IMR-90 (cell line): ENCODE data around the gene AHI1. TPM values are rescaled to one million over a fixed set of nuclear protein-coding genes. Genes with fewer than 3 reads are reported as not detected.

Source experiments
- ATAC-seq: fragments of 200-7000 bp; cut with Tn5 transposase; 2 replicates; pipeline ENCODE4 v1.9.1; 2020; ENCODE audit warnings: low read depth, mild to moderate bottlenecking, moderate library complexity
- BruUV-seq: library from RNA; stranded (reverse); fragments of 400-500 nt; replicated peaks from 2 replicates; lab custom pipeline; 2021; lab: Mats Ljungman, UMichigan
- CTCF ChIA-PET: fragments of 300-600 bp; formaldehyde crosslinking; extraction: SDS; loops from one replicate; lab custom pipeline; 2021; ENCODE audit warnings: antibody characterized with exemption; lab: Yijun Ruan, JAX
- POLR2A ChIA-PET: fragments of 300-600 bp; sonication (Branson Sonifier 250); formaldehyde crosslinking; loops from one replicate; lab custom pipeline; 2022; ENCODE audit warnings: antibody characterized with exemption; ENCODE audit not compliant: unreplicated experiment; lab: Charles Lee
- DNase-seq: peaks from one replicate; pipeline ENCODE4 v3.0.0; 2013
- H2AFZ ChIP-seq: replicated peaks from 2 replicates; pipeline ENCODE3; 2013; ENCODE audit warnings: low read length, mild to moderate bottlenecking; ENCODE audit not compliant: poor library complexity
- H2AK5ac ChIP-seq: 2 replicates; pipeline ENCODE4 v1.6.1; 2013; ENCODE audit warnings: low read depth, low read length, inconsistent platforms
- H2AK9ac ChIP-seq: replicated peaks from 2 replicates; pipeline ENCODE3; 2013; ENCODE audit warnings: mild to moderate bottlenecking, low read depth, low read length, moderate library complexity; ENCODE audit not compliant: poor library complexity
- H2BK120ac ChIP-seq: 2 replicates; pipeline ENCODE4 v1.6.1; 2013; ENCODE audit warnings: low read depth, low read length, inconsistent platforms
- H2BK15ac ChIP-seq: 3 replicates; pipeline ENCODE4 v1.6.1; 2013; ENCODE audit warnings: low read depth, low read length, inconsistent platforms
- H2BK20ac ChIP-seq: 2 replicates; pipeline ENCODE4 v1.6.1; 2013; ENCODE audit warnings: low read depth, mild to moderate bottlenecking, inconsistent platforms, low read length, moderate library complexity
- H2BK5ac ChIP-seq: 2 replicates; pipeline ENCODE4 v1.6.1; 2013; ENCODE audit warnings: mild to moderate bottlenecking, low read depth, low read length, inconsistent platforms; ENCODE audit not compliant: poor library complexity, severe bottlenecking
- H3K14ac ChIP-seq: replicated peaks from 2 replicates; pipeline ENCODE4 v1.6.1; 2013; ENCODE audit warnings: low read depth, low read length, inconsistent platforms
- H3K18ac ChIP-seq: 2 replicates; pipeline ENCODE4 v1.6.1; 2013; ENCODE audit warnings: low read depth, low read length, control low read depth
- H3K23ac ChIP-seq: 2 replicates; pipeline ENCODE4 v1.6.1; 2013; ENCODE audit warnings: low read depth, low read length, inconsistent platforms
- H3K27ac ChIP-seq: 2 replicates; pipeline ENCODE4 v1.5.1; 2013; ENCODE audit warnings: mild to moderate bottlenecking, control low read depth, low read length; ENCODE audit not compliant: insufficient read depth
- H3K27me3 ChIP-seq: 2 replicates; pipeline ENCODE4 v1.6.1; 2013; ENCODE audit warnings: low read length; ENCODE audit not compliant: control insufficient read depth, insufficient read depth
- H3K36me3 ChIP-seq: 2 replicates; pipeline ENCODE4 v1.6.1; 2013; ENCODE audit warnings: low read length, mixed read lengths; ENCODE audit not compliant: control insufficient read depth, insufficient read depth
- H3K4ac ChIP-seq: 2 replicates; pipeline ENCODE4 v1.6.1; 2013; ENCODE audit warnings: low read depth, low read length, inconsistent platforms
- H3K4me1 ChIP-seq: 2 replicates; pipeline ENCODE4 v1.6.1; 2013; ENCODE audit warnings: low read length, mixed read lengths; ENCODE audit not compliant: control insufficient read depth, insufficient read depth
- H3K4me2 ChIP-seq: 2 replicates; pipeline ENCODE4 v1.6.1; 2013; ENCODE audit warnings: low read depth, mild to moderate bottlenecking, control low read depth, low read length, moderate library complexity
- H3K4me3 ChIP-seq: 2 replicates; pipeline ENCODE4 v1.5.1; 2013; ENCODE audit warnings: low read depth, mild to moderate bottlenecking, control low read depth, low read length, moderate library complexity; ENCODE audit not compliant: insufficient read depth
- H3K56ac ChIP-seq: 2 replicates; pipeline ENCODE4 v1.6.1; 2013; ENCODE audit warnings: low read length, inconsistent platforms; ENCODE audit not compliant: insufficient read depth; ENCODE audit errors: extremely low read depth
- H3K79me1 ChIP-seq, 2 experiments: 2 replicates each; pipeline ENCODE4 v1.6.1; 2013; ENCODE audit warnings: low read length in 2 of 2, inconsistent platforms in 1 of 2, low read depth in 1 of 2
- H3K9ac ChIP-seq: 2 replicates; pipeline ENCODE4 v1.6.1; 2013; ENCODE audit warnings: low read depth, low read length, control low read depth
- H3K9me1 ChIP-seq: 2 replicates; pipeline ENCODE4 v1.6.1; 2013; ENCODE audit warnings: low read length, inconsistent platforms; ENCODE audit not compliant: insufficient read depth
- H3K9me3 ChIP-seq: 2 replicates; pipeline ENCODE4 v1.6.1; 2013; ENCODE audit warnings: low read length; ENCODE audit not compliant: control insufficient read depth, insufficient read depth
- H4K20me1 ChIP-seq: 2 replicates; pipeline ENCODE4 v1.6.1; 2013; ENCODE audit warnings: low read length, inconsistent platforms; ENCODE audit not compliant: insufficient read depth
- H4K5ac ChIP-seq: 2 replicates; pipeline ENCODE4 v1.6.1; 2013; ENCODE audit warnings: mild to moderate bottlenecking, low read depth, low read length, control low read depth
- H4K8ac ChIP-seq, 2 experiments: 2 replicates each; pipeline ENCODE4 v1.6.1; 2013; ENCODE audit warnings: low read depth in 2 of 2, low read length in 2 of 2, control low read depth in 1 of 2, inconsistent platforms in 1 of 2
- H4K91ac ChIP-seq: 2 replicates; pipeline ENCODE4 v1.6.1; 2013; ENCODE audit warnings: low read depth, low read length, inconsistent platforms; ENCODE audit not compliant: insufficient read depth
- BHLHE40 ChIP-seq: fragments of 150-350 bp; IDR thresholded peaks from 2 replicates; pipeline ENCODE4 v1.6.1; 2016; ENCODE audit warnings: mild to moderate bottlenecking, low read depth, low read length
- CEBPB ChIP-seq: IDR thresholded peaks from 2 replicates; pipeline ENCODE4 v1.6.1; 2012; ENCODE audit warnings: low read depth, low read length, improper control_type of control experiment
- CHD1 ChIP-seq: IDR thresholded peaks from 2 replicates; pipeline ENCODE4 v1.6.1; 2012; ENCODE audit warnings: low read depth, low read length, improper control_type of control experiment
- FOS ChIP-seq: fragments of 150-350 bp; IDR thresholded peaks from 2 replicates; pipeline ENCODE4 v1.6.1; 2016; ENCODE audit warnings: low read depth, low read length
- MAFK ChIP-seq: IDR thresholded peaks from 2 replicates; pipeline ENCODE4 v1.6.1; 2012; ENCODE audit warnings: low read depth, low read length, improper control_type of control experiment
- MAZ ChIP-seq: IDR thresholded peaks from 2 replicates; pipeline ENCODE4 v1.6.1; 2012; ENCODE audit warnings: low read depth, mild to moderate bottlenecking, low read length, improper control_type of control experiment, moderate library complexity, borderline replicate concordance
- NFE2L2 ChIP-seq: fragments of 150-350 bp; IDR thresholded peaks from 2 replicates; pipeline ENCODE4 v1.6.1; 2016; ENCODE audit warnings: low read depth, mild to moderate bottlenecking, low read length
- RAD21 ChIP-seq: IDR thresholded peaks from 2 replicates; pipeline ENCODE4 v1.6.1; 2012; ENCODE audit warnings: low read length, improper control_type of control experiment
- RFX5 ChIP-seq: IDR thresholded peaks from 2 replicates; pipeline ENCODE4 v1.8.0; 2012; ENCODE audit warnings: low read depth, mild to moderate bottlenecking, low read length, moderate library complexity
- WGBS, 2 experiments: methylation state at CpG; one replicate each; pipeline versions ENCODE4 v1.1.5 to v1.1.7; 2013; ENCODE audit warnings: missing lambda C conversion rate in 2 of 2; ENCODE audit not compliant: insufficient read length in 1 of 2; ENCODE audit errors: extremely low coverage in 2 of 2; 5-methylcytosine and 5-hydroxymethylcytosine counted together
- dilution Hi-C: fragments of 300-500 bp; cut with HindIII; formaldehyde crosslinking; loops from one replicate; pipeline ENCODE4 v1.14.3; 2018; ENCODE audit warnings: low sequenced_read_pairs; ENCODE audit not compliant: unreplicated experiment
- in situ Hi-C: fragments of 300-500 bp; cut with MboI; formaldehyde crosslinking; loops from 3 replicates; pipeline ENCODE4 v1.14.3; 2019; ENCODE audit warnings: low sequenced_read_pairs, inconsistent platforms, mixed read lengths
- intact Hi-C: fragments of 100-400 bp; cut with micrococcal nuclease; formaldehyde crosslinking; loops from 2 replicates; pipeline ENCODE4 v1.10.0; 2022
- polyA plus RNA-seq, 3 experiments: library from polyadenylated mRNA; depleted of rRNA; stranded (reverse); fragments of >200 nt; gene quantifications; 2 replicates each; pipeline ENCODE4 v1.2.3, GENCODE V29; 2012; ENCODE audit warnings: low replicate concordance in 1 of 3
- total RNA-seq: library from RNA; depleted of rRNA; stranded (reverse); fragments of >200 nt; gene quantifications from 2 replicates; pipeline ENCODE4 v1.2.3, GENCODE V29; 2012
- TF ChIP-seq, protein P1 (sequence below): fragments of 150-350 bp; IDR thresholded peaks from 2 replicates; pipeline ENCODE4 v1.6.1; 2016; ENCODE audit warnings: low read depth, mild to moderate bottlenecking, low read length, moderate library complexity, borderline replicate concordance
- TF ChIP-seq, protein P2 (sequence below): conservative IDR thresholded peaks from 2 replicates; pipeline ENCODE4 v1.5.1; 2012; ENCODE audit warnings: mild to moderate bottlenecking, low read depth, low read length, improper control_type of control experiment
- TF ChIP-seq, protein P3 (sequence below): fragments of 150-350 bp; IDR thresholded peaks from 2 replicates; pipeline ENCODE4 v1.6.1; 2017; ENCODE audit warnings: mild to moderate bottlenecking, antibody characterized with exemption, low read length, low read depth

AHI1 gene
- total and polyA plus RNA-seq, 2 of the 4 experiments (the other 2 are of a cell fraction), result 9.5 to 19.4 TPM

DNA sequence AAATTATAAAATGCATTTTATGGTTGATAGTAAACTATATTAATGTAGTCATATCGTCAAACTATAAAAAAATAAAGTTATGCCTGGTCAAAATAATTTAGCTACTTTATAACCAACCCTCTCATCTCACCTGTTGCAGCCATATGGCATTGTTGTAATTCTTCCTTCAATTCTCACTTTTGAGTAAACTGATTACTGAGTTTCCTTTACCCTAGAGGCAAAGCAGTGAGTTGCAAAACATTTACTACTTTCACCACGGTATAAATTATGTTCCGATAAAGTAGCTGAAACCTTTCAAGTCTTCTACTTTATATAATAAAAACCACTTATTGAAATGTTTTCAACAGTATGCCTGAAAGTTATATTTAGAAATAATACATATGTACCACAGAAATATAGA, 113.8 kb downstream of the AHI1 start:
- ChIA-PET POLR2A (no interaction called here), CTCF (no interaction called here)
- no peak overlapping the region for H3K27ac ChIP-seq
- H2BK20ac ChIP-seq, result no peak overlapping the region
- no peak overlapping the region for H3K4me2 ChIP-seq
- no peak overlapping the region for H3K23ac ChIP-seq
- ATAC-seq (no peak), DNase-seq (no peak)
- peaks cover 2% of the 10 kb centered on the region; the same call in 1 of the 2 replicates for H3K36me3 ChIP-seq
- no peaks in the 10 kb centered on the region for H3K4me1 ChIP-seq
- no peak overlapping the region for H2AFZ ChIP-seq
- H3K9ac ChIP-seq, result no peak overlapping the region
- no peak overlapping the region for H3K4me3 ChIP-seq
- dilution Hi-C loops (no loop called here), in situ Hi-C loops (no loop called here), intact Hi-C loops (no loop called here)
- H3K27me3 ChIP-seq, result no peaks in the 10 kb centered on the region
- no peak overlapping the region for H4K5ac ChIP-seq
- H4K91ac ChIP-seq, result no peak overlapping the region
- H2AK9ac ChIP-seq, result no peak overlapping the region
- H2BK5ac ChIP-seq, result no peak overlapping the region
- no peak overlapping the region for H3K14ac ChIP-seq
- no CpG with 5 or more reads among the region's 3 CpGs for WGBS, 2 experiments
- H2BK15ac ChIP-seq, result no peak overlapping the region
- no peaks in the 10 kb centered on the region for H3K79me1 ChIP-seq
- no peak overlapping the region for H3K18ac ChIP-seq
- no peak overlapping the region for H4K8ac ChIP-seq
- no peaks in the 10 kb centered on the region for H3K9me3 ChIP-seq
- no peak overlapping the region for H3K4ac ChIP-seq
- no TSS peak for BruUV-seq
- H2BK120ac ChIP-seq, result no peak overlapping the region
- no peaks in the 10 kb centered on the region for H3K9me1 ChIP-seq
- no peak overlapping the region for H3K56ac ChIP-seq
- no peaks in the 10 kb centered on the region for H4K20me1 ChIP-seq
- H2AK5ac ChIP-seq, result no peak overlapping the region
- TF ChIP-seq, protein P1, sequence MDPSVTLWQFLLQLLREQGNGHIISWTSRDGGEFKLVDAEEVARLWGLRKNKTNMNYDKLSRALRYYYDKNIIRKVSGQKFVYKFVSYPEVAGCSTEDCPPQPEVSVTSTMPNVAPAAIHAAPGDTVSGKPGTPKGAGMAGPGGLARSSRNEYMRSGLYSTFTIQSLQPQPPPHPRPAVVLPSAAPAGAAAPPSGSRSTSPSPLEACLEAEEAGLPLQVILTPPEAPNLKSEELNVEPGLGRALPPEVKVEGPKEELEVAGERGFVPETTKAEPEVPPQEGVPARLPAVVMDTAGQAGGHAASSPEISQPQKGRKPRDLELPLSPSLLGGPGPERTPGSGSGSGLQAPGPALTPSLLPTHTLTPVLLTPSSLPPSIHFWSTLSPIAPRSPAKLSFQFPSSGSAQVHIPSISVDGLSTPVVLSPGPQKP, result no peak
- TF ChIP-seq MAFK, result no peak
- TF ChIP-seq RAD21, result no peak
- TF ChIP-seq, protein P2, sequence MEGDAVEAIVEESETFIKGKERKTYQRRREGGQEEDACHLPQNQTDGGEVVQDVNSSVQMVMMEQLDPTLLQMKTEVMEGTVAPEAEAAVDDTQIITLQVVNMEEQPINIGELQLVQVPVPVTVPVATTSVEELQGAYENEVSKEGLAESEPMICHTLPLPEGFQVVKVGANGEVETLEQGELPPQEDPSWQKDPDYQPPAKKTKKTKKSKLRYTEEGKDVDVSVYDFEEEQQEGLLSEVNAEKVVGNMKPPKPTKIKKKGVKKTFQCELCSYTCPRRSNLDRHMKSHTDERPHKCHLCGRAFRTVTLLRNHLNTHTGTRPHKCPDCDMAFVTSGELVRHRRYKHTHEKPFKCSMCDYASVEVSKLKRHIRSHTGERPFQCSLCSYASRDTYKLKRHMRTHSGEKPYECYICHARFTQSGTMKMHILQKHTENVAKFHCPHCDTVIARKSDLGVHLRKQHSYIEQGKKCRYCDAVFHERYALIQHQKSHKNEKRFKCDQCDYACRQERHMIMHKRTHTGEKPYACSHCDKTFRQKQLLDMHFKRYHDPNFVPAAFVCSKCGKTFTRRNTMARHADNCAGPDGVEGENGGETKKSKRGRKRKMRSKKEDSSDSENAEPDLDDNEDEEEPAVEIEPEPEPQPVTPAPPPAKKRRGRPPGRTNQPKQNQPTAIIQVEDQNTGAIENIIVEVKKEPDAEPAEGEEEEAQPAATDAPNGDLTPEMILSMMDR, result no peak
- no peak for TF ChIP-seq CHD1
- TF ChIP-seq, protein P3, sequence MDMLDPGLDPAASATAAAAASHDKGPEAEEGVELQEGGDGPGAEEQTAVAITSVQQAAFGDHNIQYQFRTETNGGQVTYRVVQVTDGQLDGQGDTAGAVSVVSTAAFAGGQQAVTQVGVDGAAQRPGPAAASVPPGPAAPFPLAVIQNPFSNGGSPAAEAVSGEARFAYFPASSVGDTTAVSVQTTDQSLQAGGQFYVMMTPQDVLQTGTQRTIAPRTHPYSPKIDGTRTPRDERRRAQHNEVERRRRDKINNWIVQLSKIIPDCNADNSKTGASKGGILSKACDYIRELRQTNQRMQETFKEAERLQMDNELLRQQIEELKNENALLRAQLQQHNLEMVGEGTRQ, result no peak
- TF ChIP-seq NFE2L2, result no peak
- TF ChIP-seq RFX5, result no peak
- no peak for TF ChIP-seq MAZ
- no peak for TF ChIP-seq FOS
- TF ChIP-seq CEBPB, result no peak
- TF ChIP-seq BHLHE40, result no peak
